Hair follicle dermal papilla cell (primary cell): ENCODE measurements around the gene LEUTX. TPM values are rescaled to one million over a fixed set of nuclear protein-coding genes. Genes with fewer than 3 reads are reported as not detected.

Experiments used
- small RNA-seq: library from RNA; depleted of rRNA; stranded (forward); fragments of <200 nt; gene quantifications from one replicate; pipeline ENCODE3, GENCODE V24; 2012
- total RNA-seq: library from RNA; depleted of rRNA; stranded (reverse); fragments of >200 nt; gene quantifications from 2 replicates; pipeline ENCODE4 v1.2.3, GENCODE V29; 2012

LEUTX gene, protein sequence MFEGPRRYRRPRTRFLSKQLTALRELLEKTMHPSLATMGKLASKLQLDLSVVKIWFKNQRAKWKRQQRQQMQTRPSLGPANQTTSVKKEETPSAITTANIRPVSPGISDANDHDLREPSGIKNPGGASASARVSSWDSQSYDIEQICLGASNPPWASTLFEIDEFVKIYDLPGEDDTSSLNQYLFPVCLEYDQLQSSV
- total RNA-seq = not detected in 2 replicates

DNA sequence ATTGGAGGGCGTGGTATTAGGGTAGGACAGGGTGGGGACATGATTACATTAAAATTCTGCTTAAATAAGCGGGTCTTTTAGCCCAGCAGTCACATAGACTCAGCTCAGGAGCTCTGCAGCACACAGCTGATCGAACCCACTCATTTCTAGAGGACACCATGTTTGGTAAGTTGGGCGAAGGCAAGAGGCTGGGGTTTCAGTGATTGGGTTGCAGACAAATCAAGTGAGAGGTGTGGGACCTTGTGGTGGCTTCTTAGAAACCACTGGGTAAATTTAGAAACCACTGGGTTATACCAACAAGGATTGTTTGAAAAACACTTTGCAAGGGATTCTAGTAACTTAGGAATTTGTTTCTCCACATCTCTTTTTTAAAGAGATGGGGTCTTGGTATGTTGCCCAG is at the start of gene LEUTX:
TSS of gene LEUTX (plus strand) at position 92 of the 400 bp plus-strand sequence. CDS start at position 159, 67 bp downstream.

DNA sequence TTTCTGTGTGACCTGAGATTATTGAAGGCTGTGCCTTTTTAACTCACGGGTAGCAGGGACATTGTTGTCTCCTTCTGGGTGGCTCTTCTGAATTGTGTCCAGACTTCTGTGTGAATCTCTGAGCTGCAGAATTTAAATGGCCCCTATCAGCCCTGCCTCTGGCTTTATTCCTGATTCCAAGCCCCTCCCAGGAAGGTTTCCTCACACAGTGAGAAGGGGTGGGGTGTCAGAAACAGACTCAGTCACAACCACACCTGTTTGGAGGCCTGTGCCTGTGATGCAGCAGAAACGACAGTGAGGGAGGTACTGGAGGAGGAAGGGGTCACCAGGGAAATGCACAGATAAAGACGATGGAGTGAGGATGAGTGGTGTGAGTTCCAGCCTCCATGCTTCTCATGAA is 40.8 kb upstream of the LEUTX start, which contains the start of gene CLC:
TSS of gene CLC (minus strand) at position 139 of the 400 bp plus-strand sequence. CDS start at position 62, 77 bp downstream.

GRCh38 chr19:39833464-39834286 is 55.0 kb downstream of the LEUTX start, which contains the start of gene DYRK1B:
Gene DYRK1B, minus strand, starts transcription at chr19:39834162. Its CDS starts 2,295 bp downstream, at chr19:39831867.

Small RNA genes within 50 kb of the gene (small RNA-seq; reads per million reads assigned to genes)
- not detected for gene MIR6719

Other genes starting within 250 kb of the LEUTX start
- 3.7 and 4.4 TPM in 2 replicates for gene EID2B, start 246.0 kb upstream of the LEUTX start, total RNA-seq
- 9.0 and 9.2 TPM in 2 replicates for gene EID2, start 238.7 kb upstream of the LEUTX start, total RNA-seq
- gene LGALS13, start 176.3 kb upstream of the LEUTX start, total RNA-seq = not detected in 2 replicates
- gene LGALS16, start 122.9 kb upstream of the LEUTX start, total RNA-seq = not detected in 2 replicates
- not detected in 2 replicates for gene LGALS14, start 74.4 kb upstream of the LEUTX start, total RNA-seq
- not detected in 2 replicates for gene CLC, start 40.8 kb upstream of the LEUTX start, total RNA-seq
- 14.8 and 18.7 TPM in 2 replicates for gene DYRK1B, start 55.3 kb downstream of the LEUTX start, total RNA-seq
- gene FBL, start 67.5 kb downstream of the LEUTX start, total RNA-seq = 52.9 and 54.0 TPM in 2 replicates
- gene FCGBP, start 155.8 kb downstream of the LEUTX start, total RNA-seq = 0.32 and 0.36 TPM in 2 replicates
- 97.7 and 108 TPM in 2 replicates for gene PSMC4, start 192.3 kb downstream of the LEUTX start, total RNA-seq
- 3.0 and 4.7 TPM in 2 replicates for gene ZNF546, start 218.2 kb downstream of the LEUTX start, total RNA-seq